SK-N-SH (cell line): Measurements from ENCODE around the gene HK2. TPM values are rescaled to one million over a fixed set of nuclear protein-coding genes. Genes with fewer than 3 reads are reported as not detected.
A peak's percentile ranks its signal among the peaks of the same experiment; 100 is the strongest.

ENCODE experiments used
- CTCF ChIA-PET: fragments of 300-600, 350-600 bp; formaldehyde crosslinking; extraction: SDS; loops from one replicate; lab custom pipeline; 2021; lab: Yijun Ruan, JAX
- POLR2A ChIA-PET: fragments of 350-600 bp; sonication (Branson Sonifier 250); formaldehyde crosslinking; extraction: SDS; loops from one replicate; lab custom pipeline; 2020; ENCODE audit warnings: antibody characterized with exemption, inconsistent platforms; lab: Yijun Ruan, JAX
- DNase-seq: peaks from one replicate; pipeline ENCODE4 v3.0.0; 2012
- H2AFZ ChIP-seq: fragments of 200-600 bp; sonication (generic); 2 replicates; pipeline ENCODE4 v1.8.1; 2016; ENCODE audit warnings: antibody characterized with exemption, mild to moderate bottlenecking, low read depth
- H3F3A ChIP-seq: fragments of 200-600 bp; sonication (generic); replicated peaks from 2 replicates; pipeline ENCODE3; 2016; ENCODE audit warnings: antibody characterized with exemption, mild to moderate bottlenecking; ENCODE audit not compliant: insufficient read depth
- H3K27ac ChIP-seq, 2 experiments: fragments of 200-500 bp in 1 of 2; fragments of 200-600 bp in 1 of 2; sonication (Bioruptor generic) in 1 of 2; sonication (generic), shearing (Covaris generic) in 1 of 2; 2 replicates each; pipeline versions ENCODE4 v1.5.1 to v1.6.1; 2014 to 2016; ENCODE audit warnings: low read depth in 2 of 2, inconsistent platforms in 1 of 2, low read length in 1 of 2, mild to moderate bottlenecking in 1 of 2, mixed read lengths in 1 of 2
- H3K27me3 ChIP-seq: fragments of 200-600 bp; sonication (generic), shearing (Covaris generic); 2 replicates; pipeline ENCODE4 v1.6.1; 2016; ENCODE audit warnings: mixed run types; ENCODE audit not compliant: insufficient read depth
- H3K36me3 ChIP-seq, 2 experiments: fragments of 200-500 bp in 1 of 2; fragments of 200-600 bp in 1 of 2; sonication (Bioruptor generic) in 1 of 2; sonication (generic) in 1 of 2; replicated peaks in 1 of 2; 2 replicates each; pipeline versions ENCODE3 to v1.5.1; 2014 to 2016; ENCODE audit warnings: low read length in 1 of 2, mild to moderate bottlenecking in 1 of 2; ENCODE audit not compliant: insufficient read depth in 2 of 2, control insufficient read depth in 1 of 2
- H3K4me1 ChIP-seq, 2 experiments: fragments of 200-500 bp in 1 of 2; fragments of 200-600 bp in 1 of 2; sonication (Bioruptor generic) in 1 of 2; sonication (generic), shearing (Covaris generic) in 1 of 2; 2 replicates each; pipeline versions ENCODE4 v1.5.1 to v1.6.1; 2014 to 2016; ENCODE audit warnings: low read depth in 1 of 2, low read length in 1 of 2, mixed run types in 1 of 2; ENCODE audit not compliant: insufficient read depth in 2 of 2, control insufficient read depth in 1 of 2
- H3K4me2 ChIP-seq: fragments of 200-600 bp; sonication (generic), shearing (Covaris generic); 2 replicates; pipeline ENCODE4 v1.6.1; 2017; ENCODE audit warnings: mixed run types
- H3K4me3 ChIP-seq, 2 experiments: fragments of 200-500 bp in 1 of 2; fragments of 200-600 bp in 1 of 2; sonication (Bioruptor generic) in 1 of 2; sonication (generic), shearing (Covaris generic) in 1 of 2; 2 replicates each; pipeline versions ENCODE4 v1.5.1 to v1.8.1; 2014 to 2016; ENCODE audit warnings: low read depth in 2 of 2, inconsistent platforms in 1 of 2, low read length in 1 of 2, mild to moderate bottlenecking in 1 of 2, mixed read lengths in 1 of 2, moderate library complexity in 1 of 2
- H3K79me2 ChIP-seq: fragments of 200-600 bp; sonication (generic); 2 replicates; pipeline ENCODE4 v1.8.1; 2017; ENCODE audit warnings: mild to moderate bottlenecking; ENCODE audit not compliant: insufficient read depth
- H3K9ac ChIP-seq: fragments of 200-600 bp; sonication (generic); 2 replicates; pipeline ENCODE4 v1.6.1; 2017; ENCODE audit warnings: mixed run types
- H3K9me2 ChIP-seq: fragments of 200-600 bp; sonication (generic); 2 replicates; pipeline ENCODE4 v1.6.1; 2017; ENCODE audit warnings: mixed run types
- H3K9me3 ChIP-seq: fragments of 200-600 bp; sonication (generic); 2 replicates; pipeline ENCODE4 v1.6.1; 2017; ENCODE audit warnings: mixed run types, mild to moderate bottlenecking, moderate library complexity
- H4K20me1 ChIP-seq: fragments of 200-600 bp; sonication (generic); 2 replicates; pipeline ENCODE4 v1.6.1; 2017; ENCODE audit warnings: mild to moderate bottlenecking, mixed run types; ENCODE audit not compliant: insufficient read depth
- CHD2 ChIP-seq: fragments of 150-350 bp; IDR thresholded peaks from 2 replicates; pipeline ENCODE4 v1.6.1; 2018; ENCODE audit warnings: low read length; ENCODE audit not compliant: partially characterized antibody
- ELF1 ChIP-seq: IDR thresholded peaks from 2 replicates; pipeline ENCODE4 v1.4.0; 2012
- FOSL2 ChIP-seq: IDR thresholded peaks from 2 replicates; pipeline ENCODE4 v1.4.0; 2012; ENCODE audit warnings: low read depth, mild to moderate bottlenecking, moderate library complexity, borderline replicate concordance
- GABPA ChIP-seq: IDR thresholded peaks from 2 replicates; pipeline ENCODE4 v1.4.0; 2012; ENCODE audit warnings: low read depth, mild to moderate bottlenecking
- GATA2 ChIP-seq: sonication (generic); formaldehyde crosslinking; IDR thresholded peaks from 2 replicates; pipeline ENCODE4 v1.5.0; 2020; ENCODE audit warnings: mild to moderate bottlenecking, missing genetic modification reagents
- MEF2A ChIP-seq: IDR thresholded peaks from 2 replicates; pipeline ENCODE4 v1.4.0; 2012; ENCODE audit warnings: low read depth, borderline replicate concordance
- MXI1 ChIP-seq: IDR thresholded peaks from 2 replicates; pipeline ENCODE4 v1.6.1; 2012; ENCODE audit warnings: mild to moderate bottlenecking, low read depth, low read length, improper control_type of control experiment
- NFIC ChIP-seq: IDR thresholded peaks from 2 replicates; pipeline ENCODE4 v1.4.0; 2012; ENCODE audit warnings: borderline replicate concordance
- NRF1 ChIP-seq: IDR thresholded peaks from 2 replicates; pipeline ENCODE4 v1.6.1; 2012; ENCODE audit warnings: low read depth, mild to moderate bottlenecking, low read length
- RAD21 ChIP-seq: IDR thresholded peaks from 2 replicates; pipeline ENCODE4 v1.6.1; 2012; ENCODE audit warnings: mild to moderate bottlenecking, low read length
- RFX5 ChIP-seq: IDR thresholded peaks from 2 replicates; pipeline ENCODE4 v1.6.1; 2012; ENCODE audit warnings: mild to moderate bottlenecking, improper control_type of control experiment, low read length
- SMC3 ChIP-seq: IDR thresholded peaks from 2 replicates; pipeline ENCODE4 v1.6.1; 2012; ENCODE audit warnings: low read depth, low read length, improper control_type of control experiment
- TAF1 ChIP-seq: IDR thresholded peaks from 2 replicates; pipeline ENCODE4 v1.6.1; 2012; ENCODE audit warnings: low read depth, mild to moderate bottlenecking, low read length, moderate library complexity, borderline replicate concordance
- TEAD4 ChIP-seq: IDR thresholded peaks from 2 replicates; pipeline ENCODE4 v1.4.0; 2012; ENCODE audit warnings: mild to moderate bottlenecking, borderline replicate concordance; ENCODE audit not compliant: insufficient read depth
- WGBS: methylation state at CpG from one replicate; pipeline ENCODE4 v1.1.6; 2017; ENCODE audit warnings: low lambda C conversion rate; 5-methylcytosine and 5-hydroxymethylcytosine counted together
- polyA plus RNA-seq, 3 experiments: library from polyadenylated mRNA; depleted of rRNA; stranded (reverse); fragments of >200 nt; gene quantifications; 2 replicates each; pipeline ENCODE4 v1.2.3, GENCODE V29; 2012
- TF ChIP-seq, protein P1 (sequence below): IDR thresholded peaks from 2 replicates; pipeline ENCODE4 v1.4.0; 2012; ENCODE audit warnings: low read depth
- TF ChIP-seq, protein P2 (sequence below): fragments of 150-350 bp; IDR thresholded peaks from 2 replicates; pipeline ENCODE4 v1.6.1; 2017; ENCODE audit warnings: antibody characterized with exemption, low read length, low read depth, borderline replicate concordance
- TF ChIP-seq, protein P3 (sequence below): fragments of 200-600 bp; sonication (generic); IDR thresholded peaks from 2 replicates; pipeline ENCODE4 v1.6.1; 2017; ENCODE audit warnings: antibody characterized with exemption, mild to moderate bottlenecking, moderate library complexity
- TF ChIP-seq, protein P4 (sequence below): IDR thresholded peaks from 2 replicates; pipeline ENCODE4; 2012

HK2 gene
- 13.5 and 15.1 TPM in 2 replicates for polyA plus RNA-seq (2012; rRNA removed)
- polyA plus RNA-seq (2012; cell fraction: cytosol; rRNA removed), result 11.1 and 12.9 TPM in 2 replicates
- 11.8 and 13.6 TPM in 2 replicates for polyA plus RNA-seq (2012; cell fraction: nucleus; rRNA removed)

DNA sequence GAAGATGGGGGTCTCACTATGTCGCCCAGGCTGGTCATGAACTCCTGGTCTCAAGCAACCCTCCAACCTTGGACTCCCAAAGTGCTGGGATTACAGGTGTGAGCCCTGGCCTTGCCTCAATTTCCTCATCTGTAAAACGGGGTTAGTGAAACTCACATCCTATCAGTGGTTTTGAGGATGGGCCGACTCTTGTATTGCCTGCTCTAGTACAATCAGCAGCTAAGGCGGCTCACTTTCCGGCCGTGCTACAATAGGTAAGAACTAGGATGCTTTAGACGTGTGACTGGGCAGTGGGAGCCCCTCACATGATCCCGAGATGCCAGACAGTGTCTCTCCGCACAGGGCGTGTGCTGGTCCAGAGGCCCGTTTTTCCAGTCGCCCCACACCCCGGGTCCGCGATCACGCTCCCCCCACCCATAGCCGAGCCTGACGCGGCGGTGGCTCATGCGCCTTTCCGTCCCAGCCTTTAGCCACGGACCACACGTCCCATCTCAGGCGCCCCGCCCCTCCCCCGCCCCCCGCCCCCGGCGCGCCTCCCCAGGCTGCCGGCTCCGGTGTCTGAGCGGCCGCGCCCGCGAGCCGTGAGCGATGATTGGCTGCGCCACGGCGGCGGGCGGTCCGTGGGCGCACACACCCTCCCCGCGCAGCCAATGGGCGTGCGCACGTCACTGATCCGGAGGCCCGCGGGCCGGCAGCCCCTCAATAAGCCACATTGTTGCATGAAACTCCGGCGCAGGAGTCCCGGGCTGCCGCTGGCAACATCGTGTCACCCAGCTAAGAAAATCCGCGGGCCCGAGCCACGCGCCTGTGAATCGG lies at the start of gene HK2:
TSS of gene HK2 (plus strand) at position 710 of the 816 bp plus-strand sequence. CDS start 454 bp downstream, outside the sequence.
- peak; percentile 99 for DNase-seq
- Histone ChIP-seq H3K9me2 (no peaks in the 10 kb centered on the region), H3K79me2 (peaks cover 4% of the 10 kb centered on the region; the same call in 1 of the 2 replicates), H3K9me3 (no peaks in the 10 kb centered on the region), H3K36me3 (no peaks in the 10 kb centered on the region), H3K27me3 (no peaks in the 10 kb centered on the region)
- CTCF ChIA-PET, result interaction anchor here (0.9 to 6.1 kb wide), 11 partner anchors 13 to 143 kb away, joined by 3 to 63 read pairs (median 5); no protein-coding TSS in a partner anchor
- WGBS, result 19% methylated on average over 31 of the region's 67 CpGs
- TF ChIP-seq GABPA, result no peak
- peak; percentile 67 for TF ChIP-seq NRF1
- TF ChIP-seq, protein P1, sequence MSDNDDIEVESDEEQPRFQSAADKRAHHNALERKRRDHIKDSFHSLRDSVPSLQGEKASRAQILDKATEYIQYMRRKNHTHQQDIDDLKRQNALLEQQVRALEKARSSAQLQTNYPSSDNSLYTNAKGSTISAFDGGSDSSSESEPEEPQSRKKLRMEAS, result peak; percentile 46
- no peak for TF ChIP-seq NFIC
- no peak for TF ChIP-seq FOSL2
- TF ChIP-seq CHD2, result no peak
- peak; percentile 91 for TF ChIP-seq MXI1
- TF ChIP-seq, protein P2, sequence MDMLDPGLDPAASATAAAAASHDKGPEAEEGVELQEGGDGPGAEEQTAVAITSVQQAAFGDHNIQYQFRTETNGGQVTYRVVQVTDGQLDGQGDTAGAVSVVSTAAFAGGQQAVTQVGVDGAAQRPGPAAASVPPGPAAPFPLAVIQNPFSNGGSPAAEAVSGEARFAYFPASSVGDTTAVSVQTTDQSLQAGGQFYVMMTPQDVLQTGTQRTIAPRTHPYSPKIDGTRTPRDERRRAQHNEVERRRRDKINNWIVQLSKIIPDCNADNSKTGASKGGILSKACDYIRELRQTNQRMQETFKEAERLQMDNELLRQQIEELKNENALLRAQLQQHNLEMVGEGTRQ, result no peak
- TF ChIP-seq RAD21, result 0 out of 2 replicates have a peak, but pooled peaks have one; percentile 6
- TF ChIP-seq, protein P3, sequence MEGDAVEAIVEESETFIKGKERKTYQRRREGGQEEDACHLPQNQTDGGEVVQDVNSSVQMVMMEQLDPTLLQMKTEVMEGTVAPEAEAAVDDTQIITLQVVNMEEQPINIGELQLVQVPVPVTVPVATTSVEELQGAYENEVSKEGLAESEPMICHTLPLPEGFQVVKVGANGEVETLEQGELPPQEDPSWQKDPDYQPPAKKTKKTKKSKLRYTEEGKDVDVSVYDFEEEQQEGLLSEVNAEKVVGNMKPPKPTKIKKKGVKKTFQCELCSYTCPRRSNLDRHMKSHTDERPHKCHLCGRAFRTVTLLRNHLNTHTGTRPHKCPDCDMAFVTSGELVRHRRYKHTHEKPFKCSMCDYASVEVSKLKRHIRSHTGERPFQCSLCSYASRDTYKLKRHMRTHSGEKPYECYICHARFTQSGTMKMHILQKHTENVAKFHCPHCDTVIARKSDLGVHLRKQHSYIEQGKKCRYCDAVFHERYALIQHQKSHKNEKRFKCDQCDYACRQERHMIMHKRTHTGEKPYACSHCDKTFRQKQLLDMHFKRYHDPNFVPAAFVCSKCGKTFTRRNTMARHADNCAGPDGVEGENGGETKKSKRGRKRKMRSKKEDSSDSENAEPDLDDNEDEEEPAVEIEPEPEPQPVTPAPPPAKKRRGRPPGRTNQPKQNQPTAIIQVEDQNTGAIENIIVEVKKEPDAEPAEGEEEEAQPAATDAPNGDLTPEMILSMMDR, result no peak
- TF ChIP-seq GATA2 (CRISPR knock-in tag), result no peak
- TF ChIP-seq SMC3, result peak; percentile 12; the same call in 1 of the 2 replicates
- no peak for TF ChIP-seq TEAD4
- peak; percentile 62; the same call in 1 of the 2 replicates for TF ChIP-seq TAF1
- TF ChIP-seq RFX5, result 0 out of 2 replicates have a peak, but pooled peaks have one; percentile 39
- TF ChIP-seq ELF1, result no peak
- TF ChIP-seq, protein P4, sequence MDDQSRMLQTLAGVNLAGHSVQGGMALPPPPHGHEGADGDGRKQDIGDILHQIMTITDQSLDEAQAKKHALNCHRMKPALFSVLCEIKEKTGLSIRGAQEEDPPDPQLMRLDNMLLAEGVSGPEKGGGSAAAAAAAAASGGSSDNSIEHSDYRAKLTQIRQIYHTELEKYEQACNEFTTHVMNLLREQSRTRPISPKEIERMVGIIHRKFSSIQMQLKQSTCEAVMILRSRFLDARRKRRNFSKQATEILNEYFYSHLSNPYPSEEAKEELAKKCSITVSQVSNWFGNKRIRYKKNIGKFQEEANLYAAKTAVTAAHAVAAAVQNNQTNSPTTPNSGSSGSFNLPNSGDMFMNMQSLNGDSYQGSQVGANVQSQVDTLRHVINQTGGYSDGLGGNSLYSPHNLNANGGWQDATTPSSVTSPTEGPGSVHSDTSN, result no peak
- TF ChIP-seq MEF2A, result no peak
- TF ChIP-seq, all 33 proteins: peak for 7
- H3K4me2 ChIP-seq, result peak within 1 kb of the TSS; percentile 95
- peak within 1 kb of the TSS; percentile 11 to 77; a peak in 3 of 4 replicates for H3K27ac ChIP-seq
- peaks cover 11% of the 10 kb centered on the region for H3F3A ChIP-seq
- H2AFZ ChIP-seq, result peak within 1 kb of the TSS; percentile 95
- H3K4me3 ChIP-seq, result peak within 1 kb of the TSS; percentile 83 to 85
- H3K4me1 ChIP-seq, result peaks cover 0 to 25% of the 10 kb centered on the region in 2 experiments; a peak in 1 of 4 replicates
- POLR2A ChIA-PET, result interaction anchor here (0.6 to 3.9 kb wide), 3 partner anchors 17 to 518 kb away, joined by 3 to 13 read pairs (median 8); no protein-coding TSS in a partner anchor
- peak within 1 kb of the TSS; percentile 67 for H3K9ac ChIP-seq
- H4K20me1 ChIP-seq, result no peaks in the 10 kb centered on the region
